NCI-H1105 (cell line): ENCODE results near the gene PACSIN2.
A peak's percentile ranks its signal among the peaks of the same experiment; 100 is the strongest.

ENCODE experiments used
- DNase-seq: peaks from one replicate; lab custom pipeline; 2025; lab: John Stamatoyannopoulos, UW

PACSIN2 gene

DNA sequence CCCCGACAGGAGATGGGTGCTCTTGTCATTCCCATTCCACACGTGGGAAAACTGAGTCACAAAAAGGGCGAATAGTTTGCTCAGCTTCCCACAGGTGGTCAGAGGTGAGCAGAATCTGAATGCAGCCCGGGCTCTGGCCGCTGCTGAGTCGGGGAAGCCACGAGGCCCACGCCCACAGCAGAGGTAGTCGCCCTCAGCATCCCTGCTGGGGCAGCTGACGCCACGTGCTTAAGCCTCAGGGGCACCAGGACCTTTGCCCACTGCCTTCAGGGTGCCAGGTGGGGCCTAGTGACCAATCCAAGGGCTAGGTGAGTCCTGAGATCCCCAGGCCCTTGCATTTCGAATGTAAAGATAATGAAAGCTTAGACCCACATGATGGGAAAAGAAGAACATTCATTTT lies 133.7 kb downstream of the PACSIN2 start:
- DNase-seq, result no peak

DNA sequence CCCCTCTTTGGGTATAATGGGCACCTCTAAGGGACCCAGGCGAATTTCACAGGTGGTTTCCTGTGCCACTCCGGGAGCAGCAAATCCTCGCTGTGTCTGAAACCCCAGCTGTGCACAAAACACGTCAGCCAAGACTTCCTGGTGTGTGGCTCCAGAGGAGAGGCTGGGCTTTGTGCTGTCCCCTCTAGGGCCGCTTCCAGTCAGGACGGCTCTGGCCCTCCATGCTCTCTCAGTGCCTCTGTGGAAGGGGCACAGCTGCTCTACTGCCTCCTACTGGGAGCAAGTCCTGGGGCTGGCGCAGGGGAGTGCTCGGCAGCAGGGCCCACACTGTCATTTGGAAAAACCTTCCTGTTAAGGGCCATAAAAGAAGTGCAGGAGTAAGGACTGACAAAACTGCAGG lies 134.1 kb downstream of the PACSIN2 start:
- no peak for DNase-seq

DNA sequence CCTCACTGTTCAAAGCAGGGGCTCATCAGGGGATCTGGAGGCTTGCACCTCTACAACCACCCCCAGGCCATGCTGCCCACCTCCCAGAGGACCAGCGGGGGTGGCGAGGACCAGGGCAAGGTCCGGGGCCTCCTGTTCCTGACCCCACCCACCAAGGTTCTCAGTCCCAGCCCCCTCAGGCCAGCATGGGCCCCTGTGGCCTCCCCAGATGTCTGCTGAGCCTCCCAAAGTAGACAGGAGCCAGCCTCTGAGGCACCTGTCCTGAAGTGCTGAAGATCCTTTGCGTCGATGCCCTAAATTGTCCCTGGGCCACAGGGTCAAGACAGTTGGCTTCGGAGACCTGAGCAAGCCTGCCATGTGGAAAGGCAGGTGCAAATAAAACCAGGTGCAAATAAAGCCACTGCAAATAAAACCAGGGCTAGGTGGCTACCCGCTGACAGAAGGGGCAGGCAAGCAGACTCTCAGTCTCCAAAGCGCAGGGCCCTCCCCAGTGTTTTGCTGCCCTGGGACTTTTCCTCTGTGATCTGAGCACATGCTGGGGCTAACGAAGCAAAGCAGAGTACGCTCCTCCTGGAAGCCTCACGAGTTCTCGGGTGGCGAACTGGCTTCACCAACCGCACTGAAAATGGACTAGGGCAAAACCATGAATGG lies 135.5 kb downstream of the PACSIN2 start:
- DNase-seq, result no peak

DNA sequence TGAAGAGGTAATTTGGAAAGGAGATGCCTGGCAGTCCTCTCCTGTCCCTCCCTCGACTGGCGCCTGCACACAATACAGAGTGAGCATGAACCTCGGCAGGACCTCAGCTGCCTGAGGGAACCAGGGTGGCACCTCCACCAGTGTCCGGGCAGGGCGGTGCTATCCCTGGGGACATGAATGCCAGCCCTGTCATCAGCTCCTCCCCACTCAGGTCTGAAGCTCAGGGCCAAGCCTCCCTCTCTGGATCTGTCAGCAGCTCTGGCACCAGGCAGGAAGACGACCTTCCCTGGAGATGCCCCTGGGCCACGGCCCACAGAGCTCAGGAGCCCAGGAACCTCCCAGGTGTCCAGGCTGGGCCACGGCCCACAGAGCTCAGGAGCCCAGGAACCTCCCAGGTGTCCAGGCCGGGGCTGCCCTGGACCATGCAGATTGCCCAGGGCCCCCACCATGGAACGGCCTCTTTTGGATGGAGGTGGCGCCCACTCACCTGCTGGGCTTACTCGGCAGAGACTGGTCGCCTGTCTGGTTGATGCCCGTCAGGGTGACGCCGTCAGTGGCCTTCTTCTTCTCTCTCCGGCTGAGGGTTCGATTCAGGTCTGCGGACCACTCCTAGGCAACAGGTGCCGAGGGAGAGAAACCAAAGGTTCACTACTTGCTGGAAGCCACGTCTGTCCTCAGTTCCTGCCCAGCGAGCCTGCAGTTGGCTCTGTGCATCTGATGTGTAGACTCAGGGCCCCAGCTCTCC lies 136.2 kb downstream of the PACSIN2 start:
- no peak for DNase-seq

DNA sequence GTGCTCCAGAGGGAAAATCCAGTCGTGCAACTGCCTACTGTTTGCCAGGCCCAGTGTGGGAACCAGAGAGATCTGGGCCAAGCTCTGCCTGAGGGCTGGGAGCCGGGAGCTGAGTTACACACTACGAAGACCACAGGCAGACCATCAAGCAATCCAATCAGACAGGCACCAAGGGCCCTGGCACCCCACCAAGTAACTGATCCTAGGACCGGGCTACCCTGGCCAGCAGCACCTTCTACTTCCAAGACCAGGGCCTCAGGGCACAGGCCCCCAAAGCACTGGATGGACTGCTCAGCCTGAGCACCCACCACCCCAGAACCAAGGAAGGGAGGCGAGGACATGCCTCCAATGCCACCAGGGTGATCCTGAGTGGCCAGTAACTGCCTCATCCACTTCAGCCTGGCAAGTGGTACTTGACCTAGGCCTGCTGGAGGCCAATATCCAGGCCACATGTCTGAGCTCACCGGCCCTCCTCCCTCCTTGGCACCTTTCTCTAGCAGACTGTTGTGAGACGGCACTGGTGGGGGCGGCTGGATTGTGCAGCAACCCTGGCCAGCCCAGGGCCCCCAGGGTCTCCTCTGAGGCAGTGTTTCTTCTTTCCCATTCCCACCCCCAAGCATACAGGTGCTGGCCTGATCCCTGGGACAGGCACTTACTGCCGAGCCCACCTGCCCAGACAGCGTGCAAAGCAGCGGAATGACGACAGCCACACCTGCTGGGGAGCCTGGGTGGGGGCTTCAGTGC lies 137.2 kb downstream of the PACSIN2 start:
- DNase-seq, result no peak

DNA sequence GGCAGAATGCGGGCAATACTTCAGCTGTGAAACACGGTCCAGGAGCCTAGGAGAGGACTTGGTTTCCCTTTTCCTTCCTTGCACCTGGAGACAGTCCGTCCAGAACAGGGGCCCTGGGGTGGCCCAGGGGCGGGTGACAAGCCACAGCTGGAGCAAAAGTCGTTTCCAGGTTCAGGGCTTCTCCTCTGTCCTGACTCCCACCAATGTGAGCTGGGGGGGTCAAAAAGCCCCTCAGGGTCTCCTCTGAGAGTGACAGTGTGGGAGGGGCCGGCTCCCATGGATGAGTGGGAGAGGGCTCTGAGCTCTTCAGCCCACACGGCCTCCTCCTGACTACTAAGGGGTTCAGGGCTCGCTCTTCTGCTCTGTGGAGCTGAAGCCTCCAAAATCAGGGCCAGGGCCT lies 137.8 kb downstream of the PACSIN2 start:
- DNase-seq, result no peak

DNA sequence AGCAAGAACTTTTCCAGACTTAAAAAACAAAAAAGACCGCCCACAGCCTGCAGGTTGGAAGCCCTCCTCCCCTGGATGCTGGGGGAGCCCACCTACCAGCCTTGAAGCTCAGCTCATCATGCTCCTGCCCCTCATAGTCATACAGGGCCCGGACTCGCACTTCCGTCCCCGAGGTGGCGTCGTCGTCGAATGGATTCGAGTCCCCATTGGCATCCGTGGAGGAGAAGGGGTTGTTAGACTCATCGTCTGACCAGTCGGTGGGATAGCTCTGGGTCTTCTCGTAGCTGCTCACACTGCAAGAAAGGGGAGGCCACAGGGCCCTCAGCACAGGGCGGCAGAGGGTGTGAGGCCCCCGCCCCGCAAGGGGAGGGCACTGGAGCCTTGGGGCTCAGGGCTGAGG lies 138.9 kb downstream of the PACSIN2 start:
- DNase-seq, result no peak

DNA sequence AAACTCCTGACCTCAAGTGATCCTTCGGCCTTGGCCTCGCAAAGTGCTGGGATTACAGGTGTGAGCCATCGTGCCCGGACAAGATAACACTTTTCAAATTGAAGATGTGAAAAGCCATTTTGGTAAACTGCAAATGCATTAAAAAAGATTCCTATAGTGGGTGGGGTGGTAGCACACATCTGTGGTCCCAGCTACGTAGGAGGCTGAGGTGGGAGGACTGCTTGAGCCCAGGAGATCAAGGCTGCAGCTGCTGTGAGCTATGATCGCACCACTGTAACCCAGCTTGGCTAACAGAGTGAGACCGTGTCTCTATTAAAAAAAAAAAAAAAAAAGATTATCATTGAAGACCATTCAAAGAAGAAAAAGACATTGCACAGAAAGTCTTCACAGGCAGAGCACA lies 140.9 kb downstream of the PACSIN2 start:
- no peak for DNase-seq

DNA sequence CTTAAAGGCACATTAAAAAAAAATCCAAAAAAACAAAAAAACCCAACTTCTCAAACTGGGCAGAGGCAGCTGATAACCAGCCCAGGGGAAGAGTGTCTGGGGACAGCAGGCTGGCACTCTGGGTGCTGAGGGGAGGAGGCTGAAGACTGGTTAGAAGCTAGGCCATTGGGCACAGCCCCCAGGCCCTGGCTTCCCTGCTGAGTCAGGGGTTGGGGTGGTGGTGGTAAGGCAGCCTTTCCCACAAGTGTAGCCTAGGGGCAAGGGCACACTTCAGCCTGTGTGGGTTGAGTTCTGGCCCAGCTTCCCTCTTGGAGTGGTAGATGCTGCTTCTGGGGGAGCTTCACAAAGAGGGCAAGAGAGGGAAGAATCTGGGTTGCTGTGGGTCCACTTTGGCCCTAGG lies 141.6 kb downstream of the PACSIN2 start:
- no peak for DNase-seq

DNA sequence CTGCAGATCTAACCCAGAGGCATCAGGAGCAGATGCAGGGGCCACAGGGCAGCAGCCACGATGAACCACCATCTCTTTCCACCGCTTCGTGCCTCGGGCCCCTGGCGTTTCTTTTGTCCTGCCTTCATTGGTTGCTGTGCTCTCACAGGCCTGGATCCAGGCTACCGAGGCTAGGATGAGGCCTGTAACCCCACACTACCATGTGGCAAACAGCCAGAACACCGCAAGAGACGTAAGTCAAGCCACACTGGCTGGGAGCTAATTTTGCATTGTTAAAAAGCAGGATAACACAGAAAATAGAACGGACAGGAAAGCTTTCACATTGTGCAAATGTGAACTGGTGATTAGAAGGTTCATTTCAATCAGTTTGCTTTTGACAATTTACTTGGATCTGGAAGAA lies 142.1 kb downstream of the PACSIN2 start:
- DNase-seq, result no peak

DNA sequence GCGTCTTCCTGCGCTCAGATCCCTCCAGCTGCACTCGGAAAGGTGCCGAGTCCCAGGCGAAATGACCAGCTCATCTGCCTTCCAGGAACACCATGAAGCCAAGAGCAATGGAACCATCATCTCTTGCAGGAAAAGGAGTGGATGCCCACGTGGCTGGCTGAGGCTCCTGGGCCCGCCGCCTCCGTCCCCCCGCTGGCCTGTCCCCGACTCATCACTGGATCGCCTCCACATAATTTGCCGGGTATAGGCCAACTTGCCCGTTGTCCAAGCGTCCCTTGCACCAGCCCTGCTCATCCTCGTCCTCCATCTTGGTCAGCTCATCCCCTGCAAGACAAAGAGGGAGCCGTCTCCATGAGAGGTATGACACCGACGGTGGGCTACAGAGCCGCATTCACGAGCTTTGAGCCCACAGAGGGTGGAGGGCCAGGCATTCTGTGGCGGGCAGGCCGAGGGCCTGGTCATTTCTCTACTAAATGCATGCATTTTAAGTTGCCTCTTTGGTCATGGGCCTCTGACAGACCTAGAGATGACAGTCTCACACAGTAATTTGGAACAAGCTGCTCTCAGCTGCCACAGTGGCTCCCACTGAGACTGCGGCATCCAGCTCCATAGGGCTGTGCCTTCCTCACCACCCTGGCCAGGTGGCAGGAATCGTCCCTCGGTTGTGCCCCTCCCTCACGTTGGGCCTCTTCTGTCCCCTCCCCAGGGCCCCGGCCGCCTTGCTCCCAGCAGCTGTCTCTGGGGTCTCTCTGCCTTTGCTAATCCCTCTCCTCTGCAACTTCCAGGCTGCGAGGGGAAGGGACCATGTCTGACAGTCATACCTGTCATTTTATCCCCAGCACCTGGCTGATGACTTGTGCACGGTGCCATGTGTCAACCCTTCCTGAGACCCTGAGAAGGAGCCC lies 143.6 kb downstream of the PACSIN2 start:
- DNase-seq, result no peak

DNA sequence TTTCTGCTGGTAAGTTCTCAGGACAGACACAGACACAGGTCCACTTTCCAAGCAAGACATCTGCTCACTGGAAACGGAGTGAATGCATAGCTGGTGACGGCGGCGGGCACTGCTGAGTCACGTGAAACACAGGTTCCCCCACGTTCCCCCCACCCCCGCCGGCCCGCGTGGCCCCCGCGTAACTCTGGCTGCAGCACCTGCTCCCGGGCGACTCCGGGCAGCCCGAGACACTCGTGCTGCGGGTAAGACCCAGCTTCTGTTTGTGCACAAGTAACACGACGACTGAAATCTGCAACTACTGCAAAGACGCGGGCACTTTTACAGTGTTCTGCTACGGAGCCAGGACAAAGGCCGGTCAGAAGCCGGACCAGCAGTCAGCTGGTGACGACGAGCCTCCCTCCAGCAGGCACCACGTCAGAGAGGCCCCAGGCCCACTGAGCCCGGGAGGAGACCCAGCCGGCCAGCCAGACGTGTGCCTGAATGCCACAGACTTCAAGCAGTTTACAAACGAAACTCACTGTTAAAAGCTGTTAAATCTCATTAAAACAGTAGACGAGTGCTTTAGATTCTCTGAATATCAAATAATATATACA lies 145.0 kb downstream of the PACSIN2 start:
- DNase-seq, result no peak

DNA sequence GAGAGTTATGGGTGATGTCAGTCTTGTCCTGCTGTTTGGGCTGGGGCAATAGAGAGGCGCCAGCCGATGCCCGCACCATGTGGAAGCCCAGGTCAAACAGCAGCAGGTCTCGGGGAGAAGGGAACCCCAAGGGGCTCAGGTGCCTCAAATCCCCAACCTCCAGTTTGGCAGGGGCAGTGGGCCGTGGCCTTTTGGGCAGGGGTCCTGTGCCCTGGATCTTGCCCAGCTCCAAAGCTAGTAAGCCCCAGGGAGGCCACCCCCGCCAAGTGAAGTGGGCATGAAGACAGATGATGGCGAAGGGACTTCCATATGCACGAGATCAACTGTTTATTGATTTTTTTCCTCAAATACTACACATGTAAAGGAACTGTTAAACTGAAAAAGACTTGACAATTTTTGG lies 145.5 kb downstream of the PACSIN2 start:
- no peak for DNase-seq

DNA sequence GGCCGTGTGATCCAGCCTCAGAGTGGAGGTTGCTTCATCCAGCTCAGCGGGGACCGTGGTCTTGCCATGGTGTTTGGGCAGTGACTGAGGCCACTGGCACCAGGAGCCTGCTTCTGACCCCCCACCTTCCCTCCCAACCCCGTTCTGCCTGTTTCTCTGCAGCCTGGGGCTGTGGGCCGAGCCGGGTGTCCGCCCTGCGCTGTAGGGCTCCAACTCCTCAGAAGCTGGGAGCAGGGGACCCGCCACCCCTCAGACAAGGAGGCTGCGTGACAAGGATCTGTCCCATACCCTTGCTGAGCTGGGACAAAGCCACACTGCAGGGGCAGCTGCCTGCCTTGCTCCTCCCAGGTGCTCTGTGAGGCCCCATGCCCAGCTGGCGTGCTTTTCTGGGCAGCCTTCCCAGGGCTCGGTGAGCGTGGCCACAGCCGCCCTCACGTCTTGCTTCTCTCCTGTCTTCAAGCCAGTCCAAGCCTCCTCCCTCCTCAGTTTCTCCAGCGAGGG lies 146.1 kb downstream of the PACSIN2 start:
- DNase-seq, result no peak

DNA sequence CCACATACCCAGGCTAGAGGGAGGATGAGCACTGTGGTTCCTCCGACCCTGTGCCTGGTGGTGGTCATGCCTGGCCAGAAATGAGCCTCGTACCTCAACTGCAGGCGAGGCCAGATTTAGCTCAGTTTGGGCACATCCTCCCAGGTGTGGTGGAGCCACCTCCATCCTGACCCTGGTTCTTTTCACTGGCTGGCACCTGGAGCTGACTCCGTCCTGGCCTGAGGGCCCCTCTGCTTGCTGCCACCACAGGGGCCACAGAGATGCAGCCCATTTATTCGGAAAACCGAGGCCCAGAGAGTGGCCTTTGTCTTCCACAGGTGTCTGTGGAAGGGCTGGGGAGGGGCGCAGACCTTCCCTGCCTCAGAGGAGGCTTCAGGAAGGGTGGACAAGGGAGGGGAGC lies 148.8 kb downstream of the PACSIN2 start:
- DNase-seq, result no peak

DNA sequence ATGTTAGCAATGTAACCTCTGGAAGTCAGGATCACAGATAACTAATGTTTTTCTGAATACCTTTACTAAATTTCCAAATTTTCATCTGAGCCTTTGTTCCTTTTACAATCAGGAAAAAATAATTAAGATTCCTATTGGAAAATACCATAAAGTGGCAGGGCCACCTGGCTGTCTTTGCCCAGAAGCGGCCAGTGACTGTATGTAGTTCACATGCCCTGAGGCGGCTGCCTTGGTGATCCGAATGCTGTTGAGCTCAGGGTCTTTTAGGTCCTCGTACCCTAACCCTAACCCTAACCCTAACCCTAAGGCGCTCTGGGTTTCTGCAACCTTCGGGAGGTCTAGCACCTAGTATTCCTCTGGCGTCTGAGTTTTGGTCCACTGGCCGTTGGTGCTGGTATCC lies 149.4 kb downstream of the PACSIN2 start:
- DNase-seq, result no peak

DNA sequence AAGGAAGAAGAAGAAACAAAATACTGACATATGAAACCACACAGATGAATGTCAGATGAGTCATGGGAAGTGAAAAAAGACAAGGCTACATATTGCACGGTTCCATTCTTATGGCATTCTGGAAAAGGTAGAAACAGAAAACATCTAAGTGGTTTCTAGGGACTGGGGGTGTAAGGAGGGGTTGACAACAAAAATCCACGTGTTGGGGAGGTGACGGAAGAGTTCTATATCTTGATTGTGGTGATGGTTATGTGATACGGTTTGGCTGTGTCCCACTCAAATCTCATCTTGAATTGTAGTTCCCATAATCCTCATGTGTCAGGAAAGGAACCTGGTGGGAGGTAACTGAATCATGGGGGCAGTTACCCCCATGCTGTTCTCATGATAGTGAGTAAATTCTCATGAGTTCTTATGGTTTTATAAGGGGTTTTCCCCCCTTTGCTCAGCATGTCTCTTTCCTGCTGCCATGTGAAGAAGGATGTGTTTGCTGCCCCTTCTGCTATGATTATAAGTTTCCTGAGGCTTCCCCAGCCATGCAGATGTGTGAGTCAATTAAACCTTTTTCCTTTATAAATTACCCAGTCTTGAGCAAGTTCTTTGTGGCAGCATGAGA lies 151.5 kb downstream of the PACSIN2 start:
- no peak for DNase-seq

DNA sequence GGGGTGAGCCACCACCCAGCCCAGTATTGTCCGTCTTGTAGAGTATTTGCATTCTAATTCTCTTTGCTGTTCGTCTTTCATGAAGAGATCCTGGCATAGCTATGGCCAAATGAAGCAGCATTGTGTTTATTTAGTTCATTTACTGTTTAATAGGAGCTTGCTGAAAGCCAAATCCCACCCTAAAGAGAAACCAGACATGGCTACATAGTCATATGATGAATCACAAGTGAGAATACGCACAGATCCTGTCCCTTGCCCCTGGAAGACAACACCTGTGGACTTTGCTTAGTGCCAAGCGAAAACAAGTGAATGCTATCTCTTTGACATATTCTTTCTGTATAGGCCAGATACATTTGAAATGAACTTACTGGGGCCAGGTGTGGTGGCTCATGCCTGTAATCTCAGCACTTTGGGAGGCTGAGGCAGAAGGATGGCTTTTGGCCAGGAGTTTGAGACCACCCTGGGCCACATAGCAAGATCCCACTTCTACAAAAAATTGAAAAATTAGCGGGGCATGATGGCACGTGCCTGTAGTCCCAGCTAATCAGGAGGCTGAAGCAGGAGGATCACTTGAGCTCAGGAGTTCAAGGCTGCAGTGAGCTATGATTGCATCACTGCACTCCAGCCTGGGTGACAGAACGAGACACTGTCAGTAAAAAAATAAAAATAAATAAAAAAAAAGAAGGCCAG lies 152.8 kb downstream of the PACSIN2 start:
- no peak for DNase-seq

DNA sequence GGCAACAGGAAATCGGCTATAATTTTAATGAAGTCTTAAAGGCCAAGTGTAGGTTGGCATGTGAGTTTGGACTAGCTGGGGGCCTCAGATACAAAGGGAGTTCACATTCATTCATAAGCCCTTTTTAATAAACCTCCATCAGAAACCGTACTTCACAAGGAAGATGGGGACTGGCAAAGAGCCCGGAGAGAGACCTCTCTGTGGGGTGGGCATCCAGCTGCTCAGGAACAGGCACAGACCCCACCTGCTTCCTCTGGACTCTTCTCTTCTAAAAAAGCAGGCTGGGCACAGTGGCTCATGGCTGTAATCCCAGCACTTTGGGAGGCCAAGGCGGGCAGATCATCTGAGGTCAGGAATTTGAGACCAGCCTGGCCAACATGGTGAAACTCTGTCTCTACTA lies 154.0 kb downstream of the PACSIN2 start:
- peak; percentile 15 for DNase-seq

DNA sequence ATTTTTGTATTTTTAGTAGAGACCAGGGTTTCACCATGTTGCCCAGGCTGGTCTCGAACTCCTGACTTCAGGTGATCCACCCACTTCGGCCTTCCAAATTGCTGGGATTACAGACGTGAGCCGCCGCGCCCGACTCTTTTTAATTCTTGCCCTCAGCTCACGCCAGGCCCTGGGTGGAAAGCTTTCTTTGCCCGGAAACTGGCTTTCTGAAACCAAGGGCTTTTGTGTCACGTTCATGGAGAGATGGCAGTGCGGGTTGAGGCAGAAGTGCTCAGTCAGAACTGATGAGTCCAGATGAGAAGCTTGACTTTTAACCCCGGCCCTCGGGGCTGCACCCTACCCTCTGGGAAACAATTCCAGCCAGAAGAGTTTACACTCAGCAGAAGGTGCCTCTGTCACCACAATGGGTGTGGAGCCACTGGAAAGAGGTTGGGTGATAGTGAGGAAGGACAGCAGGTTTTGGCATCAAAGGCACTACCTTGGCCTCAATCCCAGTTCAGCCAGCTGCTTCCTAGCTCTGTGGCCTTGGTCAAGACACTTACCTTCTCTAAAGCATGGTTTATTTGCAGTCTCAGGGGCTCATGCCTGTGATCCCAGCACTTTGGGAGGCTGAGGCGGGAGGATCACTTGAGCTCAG lies 157.0 kb downstream of the PACSIN2 start:
- no peak for DNase-seq
